ENCODE measurements around the gene SLBP. TPM values are rescaled to one million over a fixed set of nuclear protein-coding genes. Genes with fewer than 3 reads are reported as not detected.

Gene SLBP
- total and polyA plus RNA-seq, 2 donors (not counting 1 experiment from before 2014, with no cell fraction given) = 49.7 to 108 TPM

DNA sequence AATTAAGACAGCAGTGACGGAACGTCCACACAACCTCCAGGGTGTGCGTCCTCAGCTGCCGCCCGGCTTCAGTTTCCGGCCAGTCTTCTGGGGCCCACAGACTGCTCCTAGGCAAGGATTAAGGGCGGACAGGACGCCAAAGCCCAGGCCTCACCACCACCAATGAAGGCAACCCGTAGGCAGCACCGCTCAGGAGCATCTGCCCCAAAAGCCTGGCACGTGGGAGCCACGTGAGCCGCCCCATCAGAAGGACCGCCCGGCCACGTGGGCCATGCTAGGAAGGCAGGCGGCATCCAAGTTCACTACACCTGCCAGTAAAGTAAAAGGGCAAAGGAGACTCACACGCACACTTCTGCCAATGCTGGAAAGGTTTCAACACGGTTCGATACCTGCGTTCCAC is 42.3 kb downstream of the SLBP start:
- Histone ChIP-seq H3K9ac (ENCODE audit: insufficient read depth, low read length) (no peak overlapping the region), H3K4me3 (replicated peaks in 1 of 4; ENCODE audit: control extremely low read depth in 1 of 4, insufficient read depth in 1 of 4, low read depth in 3 of 4, low read length in 4 of 4) (no peak overlapping the region), H2AFZ (ENCODE audit: low read length) (no peak overlapping the region), H3K36me3 (ENCODE audit: control insufficient read depth, insufficient read depth, low read length) (no peaks in the 10 kb centered on the region), H3K27me3 (ENCODE audit: control insufficient read depth, insufficient read depth, low read length) (no peaks in the 10 kb centered on the region), H3K27ac (ENCODE audit: insufficient read depth, low read length) (no peak overlapping the region), H3K79me2 (ENCODE audit: control insufficient read depth, insufficient read depth, low read length) (no peaks in the 10 kb centered on the region), H3K4me2 (ENCODE audit: extremely low read depth, insufficient read depth, low read length) (no peak overlapping the region), H3K4me1 (ENCODE audit: control insufficient read depth, extremely low read depth, insufficient read depth, low read length) (no peaks in the 10 kb centered on the region), H4K20me1 (ENCODE audit: control insufficient read depth, extremely low read depth, insufficient read depth, low read length) (no peaks in the 10 kb centered on the region), H3K9me3 (ENCODE audit: control insufficient read depth, insufficient read depth, low read depth, low read length) (no peaks in the 10 kb centered on the region)
- TF ChIP-seq, protein P1, sequence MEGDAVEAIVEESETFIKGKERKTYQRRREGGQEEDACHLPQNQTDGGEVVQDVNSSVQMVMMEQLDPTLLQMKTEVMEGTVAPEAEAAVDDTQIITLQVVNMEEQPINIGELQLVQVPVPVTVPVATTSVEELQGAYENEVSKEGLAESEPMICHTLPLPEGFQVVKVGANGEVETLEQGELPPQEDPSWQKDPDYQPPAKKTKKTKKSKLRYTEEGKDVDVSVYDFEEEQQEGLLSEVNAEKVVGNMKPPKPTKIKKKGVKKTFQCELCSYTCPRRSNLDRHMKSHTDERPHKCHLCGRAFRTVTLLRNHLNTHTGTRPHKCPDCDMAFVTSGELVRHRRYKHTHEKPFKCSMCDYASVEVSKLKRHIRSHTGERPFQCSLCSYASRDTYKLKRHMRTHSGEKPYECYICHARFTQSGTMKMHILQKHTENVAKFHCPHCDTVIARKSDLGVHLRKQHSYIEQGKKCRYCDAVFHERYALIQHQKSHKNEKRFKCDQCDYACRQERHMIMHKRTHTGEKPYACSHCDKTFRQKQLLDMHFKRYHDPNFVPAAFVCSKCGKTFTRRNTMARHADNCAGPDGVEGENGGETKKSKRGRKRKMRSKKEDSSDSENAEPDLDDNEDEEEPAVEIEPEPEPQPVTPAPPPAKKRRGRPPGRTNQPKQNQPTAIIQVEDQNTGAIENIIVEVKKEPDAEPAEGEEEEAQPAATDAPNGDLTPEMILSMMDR (conservative IDR thresholded peaks at IDR 0.05 in 1 of 2, IDR thresholded peaks at IDR 0.05 in 1 of 2; ENCODE audit: low read depth in 1 of 2, low read length in 2 of 2) = no peak
- TF ChIP-seq EZH2 (IDR thresholded peaks at IDR 0.05; ENCODE audit: low read length, missing control alignments) = no peak
- DNase-seq (ENCODE audit: low read depth in 2 of 2) = no peak

DNA sequence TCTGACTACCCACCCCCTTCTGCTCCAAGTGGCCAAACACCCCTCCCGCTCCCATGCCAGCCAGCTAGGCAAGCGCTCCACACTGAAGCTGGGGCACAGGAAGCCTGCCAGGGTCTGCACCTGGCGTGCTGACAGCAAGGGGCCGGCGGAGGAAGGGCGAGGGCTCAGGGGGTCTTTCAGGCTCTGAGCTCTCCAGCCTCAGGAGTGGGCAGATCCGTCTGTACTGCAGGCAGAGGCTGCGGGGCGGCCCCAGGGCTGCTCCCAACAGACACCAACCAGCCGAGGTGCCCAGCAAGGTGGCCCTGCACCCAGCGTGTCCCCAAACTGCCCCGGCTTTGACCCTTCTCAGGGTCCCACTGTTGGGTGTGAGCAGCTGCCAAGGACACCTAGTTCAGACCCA is 42.8 kb downstream of the SLBP start:
- no peak overlapping the region for H3K27ac ChIP-seq (ENCODE audit: insufficient read depth, low read length)
- H3K4me3 ChIP-seq (replicated peaks in 1 of 4; ENCODE audit: control extremely low read depth in 1 of 4, insufficient read depth in 1 of 4, low read depth in 3 of 4, low read length in 4 of 4) = no peak overlapping the region
- H3K9me3 ChIP-seq (ENCODE audit: control insufficient read depth, insufficient read depth, low read depth, low read length) = no peaks in the 10 kb centered on the region
- no peak for DNase-seq (ENCODE audit: low read depth in 2 of 2)
- TF ChIP-seq, protein P1 (conservative IDR thresholded peaks at IDR 0.05 in 1 of 2, IDR thresholded peaks at IDR 0.05 in 1 of 2; ENCODE audit: low read depth in 1 of 2, low read length in 2 of 2) = no peak
- TF ChIP-seq EZH2 (IDR thresholded peaks at IDR 0.05; ENCODE audit: low read length, missing control alignments) = no peak
- no peak overlapping the region for H3K9ac ChIP-seq (ENCODE audit: insufficient read depth, low read length)
- H3K36me3 ChIP-seq (ENCODE audit: control insufficient read depth, insufficient read depth, low read length) = no peaks in the 10 kb centered on the region
- H3K79me2 ChIP-seq (ENCODE audit: control insufficient read depth, insufficient read depth, low read length) = no peaks in the 10 kb centered on the region
- no peaks in the 10 kb centered on the region for H4K20me1 ChIP-seq (ENCODE audit: control insufficient read depth, extremely low read depth, insufficient read depth, low read length)
- H3K4me2 ChIP-seq (ENCODE audit: extremely low read depth, insufficient read depth, low read length) = no peak overlapping the region
- H2AFZ ChIP-seq (ENCODE audit: low read length) = no peak overlapping the region
- H3K4me1 ChIP-seq (ENCODE audit: control insufficient read depth, extremely low read depth, insufficient read depth, low read length) = no peaks in the 10 kb centered on the region
- H3K27me3 ChIP-seq (ENCODE audit: control insufficient read depth, insufficient read depth, low read length) = no peaks in the 10 kb centered on the region

DNA sequence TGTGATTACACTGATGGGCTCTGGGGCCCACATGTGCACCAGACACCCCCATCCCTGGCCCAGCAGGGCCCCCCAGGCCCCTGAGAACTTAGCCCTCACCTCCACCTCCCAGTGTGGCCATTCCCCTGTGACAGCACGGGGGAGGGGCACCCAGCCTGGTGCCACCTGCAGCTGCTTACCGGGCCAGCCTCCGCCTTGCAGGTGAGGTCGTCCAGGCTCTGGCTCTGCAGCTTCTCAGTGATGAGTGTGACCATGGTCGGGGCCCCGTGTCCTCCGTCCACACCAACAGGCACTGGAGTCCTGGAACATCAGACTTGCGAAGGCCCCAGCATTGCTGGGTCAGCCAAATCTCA is 43.7 kb downstream of the SLBP start:
- Histone ChIP-seq H3K9ac (ENCODE audit: insufficient read depth, low read length) (no peak overlapping the region), H3K79me2 (ENCODE audit: control insufficient read depth, insufficient read depth, low read length) (no peaks in the 10 kb centered on the region), H3K4me2 (ENCODE audit: extremely low read depth, insufficient read depth, low read length) (no peak overlapping the region), H3K27me3 (ENCODE audit: control insufficient read depth, insufficient read depth, low read length) (no peaks in the 10 kb centered on the region), H3K4me1 (ENCODE audit: control insufficient read depth, extremely low read depth, insufficient read depth, low read length) (no peaks in the 10 kb centered on the region), H4K20me1 (ENCODE audit: control insufficient read depth, extremely low read depth, insufficient read depth, low read length) (no peaks in the 10 kb centered on the region), H3K36me3 (ENCODE audit: control insufficient read depth, insufficient read depth, low read length) (no peaks in the 10 kb centered on the region), H3K27ac (ENCODE audit: insufficient read depth, low read length) (no peak overlapping the region), H3K4me3 (replicated peaks in 1 of 4; ENCODE audit: control extremely low read depth in 1 of 4, insufficient read depth in 1 of 4, low read depth in 3 of 4, low read length in 4 of 4) (no peak overlapping the region), H3K9me3 (ENCODE audit: control insufficient read depth, insufficient read depth, low read depth, low read length) (no peaks in the 10 kb centered on the region), H2AFZ (ENCODE audit: low read length) (no peak overlapping the region)
- no peak for TF ChIP-seq EZH2 (IDR thresholded peaks at IDR 0.05; ENCODE audit: low read length, missing control alignments)
- TF ChIP-seq, protein P1 (conservative IDR thresholded peaks at IDR 0.05 in 1 of 2, IDR thresholded peaks at IDR 0.05 in 1 of 2; ENCODE audit: low read depth in 1 of 2, low read length in 2 of 2) = no peak
- DNase-seq (ENCODE audit: low read depth in 2 of 2) = no peak

Data from fibroblast of lung (primary cell).